PC-9 (cell line): Measurements from ENCODE around the gene PARP16.

Experiments used
- EZH2 ChIP-seq: fragments of 200-600 bp; sonication (generic); IDR thresholded peaks from 2 replicates; pipeline ENCODE4 v1.8.0; 2017; ENCODE audit warnings: antibody characterized with exemption, low read depth
- TF ChIP-seq, protein P1 (sequence below): fragments of 200-600 bp; sonication (generic); conservative IDR thresholded peaks from 2 replicates; pipeline ENCODE4 v1.6.1; 2017; ENCODE audit warnings: mixed run types, antibody characterized with exemption, mild to moderate bottlenecking, moderate library complexity

DNA sequence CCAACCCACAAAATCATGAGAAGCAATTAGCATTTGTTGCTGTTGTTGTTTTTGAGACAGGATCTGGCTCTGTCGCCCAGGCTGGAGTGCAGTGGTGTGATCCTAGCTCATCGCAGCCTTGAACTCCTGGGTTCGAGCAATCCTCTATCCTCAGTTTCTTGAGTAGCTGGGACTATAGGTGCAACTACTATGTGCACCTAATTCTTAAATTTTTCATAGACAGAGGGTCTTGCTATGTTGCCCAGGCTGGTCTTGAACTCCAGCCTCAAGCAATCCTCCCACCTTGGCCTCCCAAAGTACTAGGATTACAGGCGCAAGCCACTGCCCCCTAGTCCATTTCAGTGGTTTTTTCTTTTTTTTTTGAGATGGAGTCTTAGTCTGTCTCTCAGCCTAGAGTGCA is 18.3 kb downstream of the PARP16 start:
- TF ChIP-seq EZH2: no peak
- TF ChIP-seq, protein P1, sequence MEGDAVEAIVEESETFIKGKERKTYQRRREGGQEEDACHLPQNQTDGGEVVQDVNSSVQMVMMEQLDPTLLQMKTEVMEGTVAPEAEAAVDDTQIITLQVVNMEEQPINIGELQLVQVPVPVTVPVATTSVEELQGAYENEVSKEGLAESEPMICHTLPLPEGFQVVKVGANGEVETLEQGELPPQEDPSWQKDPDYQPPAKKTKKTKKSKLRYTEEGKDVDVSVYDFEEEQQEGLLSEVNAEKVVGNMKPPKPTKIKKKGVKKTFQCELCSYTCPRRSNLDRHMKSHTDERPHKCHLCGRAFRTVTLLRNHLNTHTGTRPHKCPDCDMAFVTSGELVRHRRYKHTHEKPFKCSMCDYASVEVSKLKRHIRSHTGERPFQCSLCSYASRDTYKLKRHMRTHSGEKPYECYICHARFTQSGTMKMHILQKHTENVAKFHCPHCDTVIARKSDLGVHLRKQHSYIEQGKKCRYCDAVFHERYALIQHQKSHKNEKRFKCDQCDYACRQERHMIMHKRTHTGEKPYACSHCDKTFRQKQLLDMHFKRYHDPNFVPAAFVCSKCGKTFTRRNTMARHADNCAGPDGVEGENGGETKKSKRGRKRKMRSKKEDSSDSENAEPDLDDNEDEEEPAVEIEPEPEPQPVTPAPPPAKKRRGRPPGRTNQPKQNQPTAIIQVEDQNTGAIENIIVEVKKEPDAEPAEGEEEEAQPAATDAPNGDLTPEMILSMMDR: no peak
